Measurements from ENCODE around the gene METTL25B. TPM values are rescaled to one million over a fixed set of nuclear protein-coding genes. Genes with fewer than 3 reads are reported as not detected.
A peak's percentile ranks its signal among the peaks of the same experiment; 100 is the strongest.

METTL25B gene
- total and polyA plus RNA-seq, 10 of the 15 experiments (the other 5 are each of a cell fraction or from before 2014, with no cell fraction given) = 5.9 to 25.2 (median 13.5) TPM

GRCh38 chr1:156748670-156749418 is 20.6 kb downstream of the METTL25B start:
- WGBS (ENCODE audit: insufficient coverage, insufficient replicate concordance, low lambda C conversion rate, missing lambda C conversion rate) = under 1% methylated on average over 9 of the region's 9 CpGs
- H3K4me3 ChIP-seq = peak overlapping the region; percentile 99
- H3K9ac ChIP-seq (ENCODE audit: control insufficient read depth, insufficient read depth, low read length) = peak overlapping the region; percentile 98
- ATAC-seq (peak; percentile 24), DNase-seq (ENCODE audit: low read depth, low spot score) (no peak), FAIRE-seq (peak; percentile 61)
- H2AFZ ChIP-seq (ENCODE audit: control insufficient read depth, low read depth, low read length) = peak overlapping the region; percentile 15; the same call in 1 of the 2 replicates
- H3K79me2 ChIP-seq (ENCODE audit: control insufficient read depth, insufficient read depth, low read length) = peaks cover 83% of the 10 kb centered on the region
- ChIA-PET SMC1A (ENCODE audit: uncharacterized antibody, unreplicated experiment) (interaction anchor here (1.6 to 4.5 kb wide), 3 partner anchors 19 to 23 kb away, joined by 13 to 43 read pairs (median 20); partner anchors contain the start of genes ISG20L2, METTL25B and PRCC), CTCF (interaction anchor here (0.6 to 4.5 kb wide), 4 partner anchors 18 to 597 kb away, joined by 3 to 56 read pairs (median 10); partner anchors contain the start of genes METTL25B and PRCC), POLR2A (no interaction called here), RAD21 (ENCODE audit: unreplicated experiment) (interaction anchor here (2.2 to 4.1 kb wide), 2 partner anchors 22 kb away, joined by 12 to 34 read pairs; partner anchors contain the start of genes ISG20L2 and METTL25B)
- H3K4me1 ChIP-seq (ENCODE audit: control insufficient read depth, insufficient read depth, low read length) = peaks cover 22% of the 10 kb centered on the region
- BruUV-seq (replicated peaks) = TSS peak; percentile 39
- H3K27ac ChIP-seq (ENCODE audit: control insufficient read depth, insufficient read depth) = peak overlapping the region; percentile 99
- intact Hi-C loops (cut with micrococcal nuclease; ENCODE audit: unreplicated experiment) (loop anchor here (1.0 to 10.0 kb wide), 2 partner anchors 8 to 244 kb away; partner anchors contain the start of genes MEF2D and MRPL24), in situ Hi-C loops (cut with MboI) (no loop called here)
- H3K36me3 ChIP-seq (ENCODE audit: control insufficient read depth in 2 of 2, insufficient read depth in 2 of 2, low read length in 1 of 2) = peaks cover 13% of the 10 kb centered on the region in 2 experiments; a peak in 3 of 4 replicates
- H3K9me3 ChIP-seq (replicated peaks; ENCODE audit: control insufficient read depth, insufficient read depth, low read length) = no peaks in the 10 kb centered on the region
- H4K20me1 ChIP-seq (ENCODE audit: control insufficient read depth, insufficient read depth) = no peaks in the 10 kb centered on the region
- H3K4me2 ChIP-seq (ENCODE audit: control insufficient read depth, insufficient read depth) = peak overlapping the region; percentile 99
- no peaks in the 10 kb centered on the region for H3K27me3 ChIP-seq (replicated peaks in 1 of 2; ENCODE audit: control insufficient read depth in 2 of 2, insufficient read depth in 2 of 2, low read length in 1 of 2)
- peak; percentile 73; the same call in 1 of the 2 replicates for TF ChIP-seq ZBTB40 (IDR thresholded peaks at IDR 0.05; ENCODE audit: borderline replicate concordance)
- 0 out of 2 replicates have a peak, but pooled peaks have one; percentile 20 for TF ChIP-seq MXI1 (IDR thresholded peaks at IDR 0.05; ENCODE audit: low read depth, low read length)
- peak; percentile 34 for TF ChIP-seq SMAD1 (IDR thresholded peaks at IDR 0.05; ENCODE audit: low read depth, partially characterized antibody)
- TF ChIP-seq TBL1XR1 (IDR thresholded peaks at IDR 0.05; ENCODE audit: low read depth, low read length) = no peak
- no peak for TF ChIP-seq HCFC1 (IDR thresholded peaks at IDR 0.05; ENCODE audit: low read length)
- TF ChIP-seq ZNF687 (IDR thresholded peaks at IDR 0.05) = peak; percentile 69
- TF ChIP-seq EED (IDR thresholded peaks at IDR 0.05; ENCODE audit: low read depth) = peak; percentile 63
- no peak for TF ChIP-seq NFXL1 (IDR thresholded peaks at IDR 0.05; ENCODE audit: borderline replicate concordance)
- TF ChIP-seq RAD51 (IDR thresholded peaks at IDR 0.05) = peak; percentile 92
- TF ChIP-seq ELK1 (IDR thresholded peaks at IDR 0.05; ENCODE audit: low read depth, low read length) = 0 out of 2 replicates have a peak, but pooled peaks have one; percentile 31

Measured in GM12878 (cell line).